HG03103 (cell line): ENCODE data around the gene TLCD2.
"Not testable (repeated sequence)": the region's sequence is repeated elsewhere in the genome, so short reads cannot be mapped to it uniquely, and the experiment has no call there.

Experiments used
- ATAC-seq: cut with Tn5 transposase; IDR thresholded peaks from one replicate; pipeline ENCODE4 v1.9.1; 2021; ENCODE audit warnings: low read depth; ENCODE audit not compliant: unreplicated experiment

Gene TLCD2, protein sequence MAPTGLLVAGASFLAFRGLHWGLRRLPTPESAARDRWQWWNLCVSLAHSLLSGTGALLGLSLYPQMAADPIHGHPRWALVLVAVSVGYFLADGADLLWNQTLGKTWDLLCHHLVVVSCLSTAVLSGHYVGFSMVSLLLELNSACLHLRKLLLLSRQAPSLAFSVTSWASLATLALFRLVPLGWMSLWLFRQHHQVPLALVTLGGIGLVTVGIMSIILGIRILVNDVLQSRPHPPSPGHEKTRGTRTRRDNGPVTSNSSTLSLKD

GRCh38 chr17:1709971-1710806 is at the start of gene TLCD2:
Gene TLCD2 (minus strand): TSS chr17:1710377. CDS start chr17:1710242, 135 bp downstream.
- ATAC-seq, result no peak

GRCh38 chr17:1759529-1759928 is 49.4 kb upstream of the TLCD2 start:
- ATAC-seq, result no peak

DNA sequence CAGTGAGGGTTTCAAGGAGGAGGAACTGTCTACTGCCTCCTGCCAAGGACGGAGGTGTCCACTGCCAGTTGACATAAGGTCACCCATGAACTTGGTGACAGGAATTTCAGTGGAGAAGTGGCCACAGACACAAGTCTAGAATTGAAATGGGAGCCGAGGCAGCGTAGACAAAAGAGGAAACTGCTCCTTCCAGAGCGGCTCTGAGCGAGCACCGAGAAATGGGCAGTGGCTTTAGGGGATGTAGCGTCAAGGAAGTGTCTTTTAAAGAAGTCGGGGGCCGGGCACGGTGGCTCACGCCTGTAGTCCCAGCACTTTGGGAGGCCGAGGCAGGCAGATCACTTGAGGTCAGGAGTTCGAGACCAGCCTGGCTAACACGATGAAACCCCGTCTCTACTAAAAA is 48.6 kb upstream of the TLCD2 start:
- ATAC-seq, result no peak

GRCh38 chr17:1755827-1756262 is 45.7 kb upstream of the TLCD2 start:
- ATAC-seq, result no peak

- ATAC-seq, result no peak
Observed at GRCh38 chr17:1755252-1755826, 45.2 kb upstream of the TLCD2 start.

DNA sequence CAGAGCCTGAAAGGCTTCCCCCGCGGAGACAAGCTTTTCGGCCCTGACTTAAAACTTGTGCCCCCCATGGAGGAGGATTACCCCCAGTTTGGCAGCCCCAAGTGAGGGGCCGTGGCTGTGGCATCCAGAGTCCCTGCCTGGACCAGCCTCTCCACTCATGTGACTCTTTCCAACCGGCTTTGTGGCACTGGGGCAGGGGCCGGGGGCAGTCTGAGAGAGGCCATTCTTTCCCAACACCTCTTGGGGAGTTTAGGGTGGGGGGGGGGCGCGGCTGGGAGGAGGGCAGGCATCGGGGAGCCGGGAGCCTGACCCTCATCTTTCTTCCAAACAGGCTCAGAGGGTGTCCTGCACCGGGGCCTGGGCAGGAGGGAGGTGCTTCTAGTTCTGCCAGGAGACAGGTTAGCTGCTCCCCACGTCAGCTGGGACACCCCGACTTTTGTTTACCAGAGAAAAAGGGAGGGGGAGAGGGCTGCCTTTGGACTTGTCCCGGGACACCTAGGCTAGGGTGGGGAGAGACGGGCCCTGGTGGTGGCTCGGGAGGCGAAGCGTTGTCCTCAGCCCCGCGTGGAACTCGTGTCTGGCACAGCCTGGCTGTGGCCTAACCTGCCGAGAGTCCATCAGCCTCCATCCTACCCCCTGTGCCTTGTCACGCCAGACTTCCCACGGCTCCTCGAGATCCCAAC is 44.4 kb upstream of the TLCD2 start:
- ATAC-seq, result no peak

DNA sequence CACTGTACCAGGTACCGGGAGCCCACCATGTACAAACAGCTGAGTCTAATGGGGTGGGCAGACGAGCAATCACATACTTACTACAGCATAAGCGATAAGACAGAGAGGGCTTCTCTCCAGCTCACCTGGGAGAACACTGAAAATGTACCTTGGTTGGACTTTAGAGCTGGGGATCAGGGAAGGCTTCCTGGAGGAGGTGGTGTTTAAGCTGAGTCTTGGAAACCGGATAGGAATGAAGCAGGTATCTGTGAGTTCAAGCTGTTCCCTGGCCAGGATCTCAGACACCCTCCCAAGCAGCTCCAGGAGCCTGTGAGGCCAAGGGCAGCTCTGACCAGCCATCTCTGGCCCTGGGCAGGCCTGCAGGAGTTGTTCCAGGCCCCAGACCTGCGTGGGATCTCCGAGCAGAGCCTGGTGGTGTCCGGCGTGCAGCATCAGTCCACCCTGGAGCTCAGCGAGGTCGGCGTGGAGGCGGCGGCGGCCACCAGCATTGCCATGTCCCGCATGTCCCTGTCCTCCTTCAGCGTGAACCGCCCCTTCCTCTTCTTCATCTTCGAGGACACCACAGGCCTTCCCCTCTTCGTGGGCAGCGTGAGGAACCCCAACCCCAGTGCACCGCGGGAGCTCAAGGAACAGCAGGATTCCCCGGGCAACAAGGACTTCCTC is 43.7 kb upstream of the TLCD2 start:
- ATAC-seq, result no peak

GRCh38 chr17:1752425-1753262 is 42.5 kb upstream of the TLCD2 start:
- ATAC-seq, result no peak

GRCh38 chr17:1750628-1751027 is 40.5 kb upstream of the TLCD2 start:
- ATAC-seq, result no peak

DNA sequence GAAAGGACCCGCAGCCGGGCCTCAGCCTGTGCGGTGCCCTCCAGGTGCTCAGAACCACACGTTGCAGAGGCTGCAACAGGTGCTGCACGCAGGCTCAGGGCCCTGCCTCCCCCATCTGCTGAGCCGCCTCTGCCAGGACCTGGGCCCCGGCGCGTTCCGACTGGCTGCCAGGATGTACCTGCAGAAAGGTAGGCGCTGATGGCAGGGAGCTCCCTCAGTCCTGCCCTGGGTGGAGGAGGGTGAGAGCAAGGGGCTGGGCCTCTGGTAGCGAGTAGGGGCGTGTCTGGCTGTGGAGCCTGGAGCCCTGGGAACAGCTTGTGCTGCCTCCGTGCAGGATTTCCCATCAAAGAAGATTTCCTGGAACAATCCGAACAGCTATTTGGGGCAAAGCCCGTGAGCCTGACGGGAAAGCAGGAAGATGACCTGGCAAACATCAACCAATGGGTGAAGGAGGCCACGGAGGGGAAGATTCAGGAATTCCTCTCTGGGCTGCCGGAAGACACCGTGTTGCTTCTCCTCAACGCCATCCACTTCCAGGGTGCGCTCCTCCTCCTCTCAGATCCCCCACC is 36.9 kb upstream of the TLCD2 start:
- no peak for ATAC-seq

GRCh38 chr17:1745513-1746020 is 35.4 kb upstream of the TLCD2 start:
- no peak for ATAC-seq

DNA sequence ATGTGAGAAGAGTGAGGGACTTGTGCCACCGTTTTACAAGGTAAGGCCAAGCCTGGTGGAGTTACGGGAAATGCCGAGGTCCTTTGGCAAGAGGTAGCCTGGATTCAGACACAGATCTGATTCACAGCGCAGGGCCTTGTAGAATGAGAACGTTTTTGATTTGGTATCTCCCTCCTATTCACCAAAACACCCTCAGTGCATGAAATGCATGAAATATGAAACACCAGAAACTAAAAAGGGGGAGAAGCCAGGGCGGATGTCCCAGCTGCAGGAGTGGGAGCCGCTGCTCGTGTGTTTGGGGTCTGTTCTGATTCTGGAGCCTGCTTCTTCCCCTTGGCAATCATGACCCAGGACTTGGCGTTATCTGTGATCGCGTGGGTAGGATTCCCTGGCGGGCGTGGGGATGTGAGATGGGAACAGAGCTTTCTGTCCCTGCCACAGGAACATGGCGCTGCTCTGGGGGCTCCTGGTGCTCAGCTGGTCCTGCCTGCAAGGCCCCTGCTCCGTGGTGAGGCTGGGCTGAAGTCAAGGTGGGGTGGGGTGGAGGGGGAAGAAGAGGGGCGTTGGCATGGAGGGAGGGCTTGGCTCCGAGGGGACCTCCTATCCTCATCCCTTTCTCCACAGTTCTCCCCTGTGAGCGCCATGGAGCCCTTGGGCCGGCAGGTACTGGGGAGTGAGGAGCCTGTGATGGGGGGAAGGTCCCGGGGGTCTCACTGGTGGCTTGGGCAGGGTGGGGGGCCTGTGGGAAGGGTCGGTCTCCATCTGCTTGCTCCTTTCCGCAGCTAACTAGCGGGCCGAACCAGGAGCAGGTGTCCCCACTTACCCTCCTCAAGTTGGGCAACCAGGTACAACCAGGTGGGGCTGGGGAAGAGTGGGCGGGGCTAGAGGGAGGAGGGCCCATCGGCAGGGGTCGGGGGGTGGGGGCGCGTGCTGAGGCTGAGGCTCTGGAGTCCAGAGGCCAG is 34.7 kb upstream of the TLCD2 start:
- no peak for ATAC-seq

DNA sequence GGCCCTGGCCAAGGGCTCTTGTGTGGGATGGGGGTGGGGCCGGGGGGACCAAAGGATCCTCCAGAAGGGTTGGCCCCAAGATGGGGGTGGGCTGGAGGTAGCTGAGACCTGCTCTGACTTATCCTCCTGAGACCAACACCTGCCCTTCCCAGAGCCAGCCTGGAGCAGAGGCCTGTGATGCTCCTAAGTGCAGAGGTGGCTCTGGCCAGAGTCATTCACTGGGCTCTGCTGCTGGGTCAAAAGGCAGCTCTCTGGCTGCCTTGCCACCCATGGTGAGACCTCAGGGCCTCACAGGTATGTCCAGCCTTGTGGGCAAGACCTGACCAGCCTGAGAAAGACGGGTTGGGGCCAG is 32.9 kb upstream of the TLCD2 start:
- ATAC-seq, result no peak

- no peak for ATAC-seq
Observed at GRCh38 chr17:1742371-1743087, 32.4 kb upstream of the TLCD2 start, which contains the start of gene SERPINF2. Gene SERPINF2 (plus strand): TSS chr17:1742871. CDS start chr17:1744996, 2,125 bp downstream.

- ATAC-seq, result not testable (repeated sequence)
Observed at GRCh38 chr17:1741899-1742298, 31.7 kb upstream of the TLCD2 start.

DNA sequence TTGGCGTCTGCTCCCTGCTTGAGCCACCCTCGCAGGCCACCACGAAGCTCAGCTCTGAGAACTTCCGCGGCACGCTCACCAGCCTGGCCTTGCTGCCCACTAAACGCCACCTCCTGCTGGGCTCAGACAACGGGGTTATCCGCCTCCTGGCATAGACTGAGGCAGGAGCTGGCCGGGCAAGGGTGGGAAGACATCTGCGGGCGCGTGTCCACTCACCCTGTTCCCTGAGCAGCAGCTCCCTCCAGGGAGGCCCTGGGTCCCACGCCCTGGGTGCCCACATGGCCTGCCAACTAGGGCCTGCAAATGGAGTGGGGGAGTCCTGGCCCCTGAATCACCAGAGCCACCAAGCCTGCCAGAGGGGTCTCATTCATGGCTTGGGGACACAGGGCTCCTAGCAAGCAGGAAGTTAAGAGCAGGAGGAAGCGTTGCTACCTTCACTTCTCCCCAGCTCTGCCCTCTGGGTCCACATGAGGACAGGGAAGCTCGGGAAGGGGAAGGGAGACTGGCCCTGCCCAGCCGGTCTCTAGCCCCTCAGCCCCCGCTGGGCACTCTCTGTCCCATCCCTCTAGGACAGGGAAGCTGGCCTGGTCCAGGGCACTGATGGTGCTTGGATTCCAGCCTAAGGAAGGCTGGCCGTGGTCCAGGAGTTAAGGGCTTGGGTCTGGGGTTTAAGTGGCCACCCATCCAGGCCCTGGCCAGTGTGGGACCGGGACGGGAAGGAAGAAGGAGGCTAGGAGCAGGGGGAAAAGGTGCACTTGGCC is 27.5 kb upstream of the TLCD2 start:
- ATAC-seq, result no peak
